ENCODE results near the gene MCCC1.

MCCC1 gene

GRCh38 chr3:182980204-182981037 is 118.9 kb downstream of the MCCC1 start, which contains the start of gene DCUN1D1:
TSS of gene DCUN1D1 (minus strand) at chr3:182980538. CDS start at chr3:182980489, 49 bp downstream.
- peaks cover 19% of the 10 kb centered on the region; the same call in 1 of the 2 replicates for H3F3A ChIP-seq (ENCODE audit: insufficient read depth)
- TF ChIP-seq CTCF (IDR thresholded peaks at IDR 0.05; ENCODE audit: insufficient read depth, low read length, poor library complexity, severe bottlenecking) (no peak), EZH2phosphoT487 (conservative IDR thresholded peaks at IDR 0.05; ENCODE audit: low read length) (no peak)
- no peaks in the 10 kb centered on the region for H3K36me3 ChIP-seq (ENCODE audit: low read length)
- peak within 1 kb of the TSS; percentile 90 for H3K4me3 ChIP-seq (ENCODE audit: insufficient read depth, low read length, poor library complexity, severe bottlenecking)
- H3K9me2 ChIP-seq (replicated peaks; ENCODE audit: insufficient read depth, low read length) = no peaks in the 10 kb centered on the region
- H3K9me3 ChIP-seq (ENCODE audit: insufficient read depth, low read length) = no peaks in the 10 kb centered on the region
- H3K79me2 ChIP-seq (ENCODE audit: insufficient read depth, low read length) = peaks cover 45% of the 10 kb centered on the region
- H3K4me2 ChIP-seq (ENCODE audit: low read depth, low read length, poor library complexity, severe bottlenecking) = peak within 1 kb of the TSS; percentile 73
- no peaks in the 10 kb centered on the region for H3K27me3 ChIP-seq (ENCODE audit: low read length)
- peak within 1 kb of the TSS; percentile 35 for H3K27ac ChIP-seq (ENCODE audit: low read depth, low read length)
- peak within 1 kb of the TSS; percentile 61 for H2AFZ ChIP-seq (ENCODE audit: low read depth, low read length, severe bottlenecking)
- peak within 1 kb of the TSS; percentile 80 for H3K9ac ChIP-seq (ENCODE audit: low read length)
- no peaks in the 10 kb centered on the region; the same call in 1 of the 2 replicates for H4K20me1 ChIP-seq (ENCODE audit: low read depth, low read length)

GRCh38 chr3:182979674-182980191 is 119.6 kb downstream of the MCCC1 start:
- peak overlapping the region; percentile 90 for H3K4me3 ChIP-seq (ENCODE audit: insufficient read depth, low read length, poor library complexity, severe bottlenecking)
- H4K20me1 ChIP-seq (ENCODE audit: low read depth, low read length) = peaks cover 3% of the 10 kb centered on the region; the same call in 1 of the 2 replicates
- H3K27ac ChIP-seq (ENCODE audit: low read depth, low read length) = peak overlapping the region; percentile 35
- H3K36me3 ChIP-seq (ENCODE audit: low read length) = no peaks in the 10 kb centered on the region
- H3K4me2 ChIP-seq (ENCODE audit: low read depth, low read length, poor library complexity, severe bottlenecking) = peak overlapping the region; percentile 73
- H3K79me2 ChIP-seq (ENCODE audit: insufficient read depth, low read length) = peaks cover 52% of the 10 kb centered on the region
- no peaks in the 10 kb centered on the region for H3K9me2 ChIP-seq (replicated peaks; ENCODE audit: insufficient read depth, low read length)
- peak overlapping the region; percentile 61 for H2AFZ ChIP-seq (ENCODE audit: low read depth, low read length, severe bottlenecking)
- no peaks in the 10 kb centered on the region for H3K9me3 ChIP-seq (ENCODE audit: insufficient read depth, low read length)
- H3K9ac ChIP-seq (ENCODE audit: low read length) = peak overlapping the region; percentile 80
- no peak for TF ChIP-seq CTCF (IDR thresholded peaks at IDR 0.05; ENCODE audit: insufficient read depth, low read length, poor library complexity, severe bottlenecking)
- TF ChIP-seq EZH2phosphoT487 (conservative IDR thresholded peaks at IDR 0.05; ENCODE audit: low read length) = no peak
- no peaks in the 10 kb centered on the region for H3K27me3 ChIP-seq (ENCODE audit: low read length)
- H3F3A ChIP-seq (ENCODE audit: insufficient read depth) = peaks cover 19% of the 10 kb centered on the region; the same call in 1 of the 2 replicates

GRCh38 chr3:182979103-182979673 is 120.1 kb downstream of the MCCC1 start:
- H3K27ac ChIP-seq (ENCODE audit: low read depth, low read length) = peak overlapping the region; percentile 35; the same call in 1 of the 2 replicates
- H3K9me3 ChIP-seq (ENCODE audit: insufficient read depth, low read length) = no peaks in the 10 kb centered on the region
- peak overlapping the region; percentile 73 for H3K4me2 ChIP-seq (ENCODE audit: low read depth, low read length, poor library complexity, severe bottlenecking)
- H3K79me2 ChIP-seq (ENCODE audit: insufficient read depth, low read length) = peaks cover 57% of the 10 kb centered on the region
- no peaks in the 10 kb centered on the region for H3K27me3 ChIP-seq (ENCODE audit: low read length)
- peaks cover 19% of the 10 kb centered on the region; the same call in 1 of the 2 replicates for H3F3A ChIP-seq (ENCODE audit: insufficient read depth)
- no peaks in the 10 kb centered on the region for H3K9me2 ChIP-seq (replicated peaks; ENCODE audit: insufficient read depth, low read length)
- H3K4me3 ChIP-seq (ENCODE audit: insufficient read depth, low read length, poor library complexity, severe bottlenecking) = peak overlapping the region; percentile 90
- H2AFZ ChIP-seq (ENCODE audit: low read depth, low read length, severe bottlenecking) = no peak overlapping the region
- peak overlapping the region; percentile 80 for H3K9ac ChIP-seq (ENCODE audit: low read length)
- H3K36me3 ChIP-seq (ENCODE audit: low read length) = no peaks in the 10 kb centered on the region
- TF ChIP-seq CTCF (IDR thresholded peaks at IDR 0.05; ENCODE audit: insufficient read depth, low read length, poor library complexity, severe bottlenecking) (no peak), EZH2phosphoT487 (conservative IDR thresholded peaks at IDR 0.05; ENCODE audit: low read length) (no peak)
- peaks cover 6% of the 10 kb centered on the region; the same call in 1 of the 2 replicates for H4K20me1 ChIP-seq (ENCODE audit: low read depth, low read length)
